GM23248 (cell line): Measurements from ENCODE around the gene PPP2R1B.

Experiments used
- EZH2 ChIP-seq: fragments of 200-600 bp; sonication (generic); IDR thresholded peaks from 2 replicates; pipeline ENCODE4 v1.6.1; 2018; ENCODE audit warnings: antibody characterized with exemption, mild to moderate bottlenecking; ENCODE audit not compliant: insufficient read depth, poor library complexity, severe bottlenecking
- EZH2phosphoT487 ChIP-seq: fragments of 200-600 bp; sonication (generic); IDR thresholded peaks from 2 replicates; pipeline ENCODE4 v1.6.1; 2018; ENCODE audit warnings: antibody characterized with exemption, moderate library complexity, mild to moderate bottlenecking, low read depth; ENCODE audit not compliant: insufficient read depth

DNA sequence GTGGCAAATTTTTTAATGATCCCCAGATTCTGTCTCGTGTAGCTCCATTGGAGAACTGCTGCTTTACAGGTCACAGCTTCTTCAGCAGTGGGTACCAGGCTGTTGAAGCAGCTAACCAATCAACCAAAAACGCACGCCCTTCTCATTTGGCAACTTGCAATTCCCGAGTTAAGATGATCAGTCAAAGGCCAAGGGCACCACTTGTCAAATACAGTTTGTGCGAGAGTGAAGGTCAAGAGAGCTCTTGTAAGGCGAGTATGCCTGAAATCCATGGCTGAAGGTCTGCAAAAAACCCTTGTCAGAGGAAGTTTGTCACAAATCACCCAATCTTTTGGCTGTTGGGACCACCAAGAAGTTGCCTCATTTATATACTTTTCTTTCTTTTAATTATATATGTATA, 12.9 kb upstream of the PPP2R1B start:
- TF ChIP-seq EZH2 (no peak), EZH2phosphoT487 (no peak)
